HUDEP-2 (cell line): ENCODE data around the gene SIL1.
"Not testable (repeated sequence)": the region's sequence is repeated elsewhere in the genome, so short reads cannot be mapped to it uniquely, and the experiment has no call there.

Experiments
- DNase-seq, 76 experiments: peaks; one replicate each; lab custom pipeline; 2025; ENCODE audit not compliant: unreplicated experiment in 76 of 76; lab: John Stamatoyannopoulos, UW

Gene SIL1

DNA sequence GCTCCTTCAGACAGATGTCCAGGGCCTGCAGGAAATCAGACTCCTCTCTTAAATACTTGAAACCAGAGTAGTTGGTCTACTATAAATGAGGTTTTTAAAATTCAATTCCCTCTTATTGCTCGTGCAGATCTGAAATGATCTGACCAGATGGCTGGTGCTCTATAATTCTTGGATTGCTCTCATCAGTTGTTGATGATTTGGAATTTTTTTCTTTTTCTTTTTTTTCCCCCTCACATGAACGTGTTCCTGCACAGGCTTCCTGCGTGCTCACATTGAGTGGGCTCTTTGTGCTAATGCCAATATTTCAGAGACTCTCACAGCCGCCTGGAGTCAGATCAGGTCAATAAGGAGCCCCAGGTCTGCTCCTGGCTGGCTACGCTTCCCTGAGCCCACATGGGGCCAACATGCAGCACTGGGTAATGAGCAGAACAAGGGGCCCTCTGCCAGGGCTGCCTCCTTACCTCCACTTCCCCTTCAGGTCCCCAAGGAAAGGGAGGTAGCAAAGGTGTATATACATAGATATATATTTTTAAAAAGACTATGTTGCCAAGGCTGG lies 82.0 kb downstream of the SIL1 start:
- DNase-seq, result no peak

DNA sequence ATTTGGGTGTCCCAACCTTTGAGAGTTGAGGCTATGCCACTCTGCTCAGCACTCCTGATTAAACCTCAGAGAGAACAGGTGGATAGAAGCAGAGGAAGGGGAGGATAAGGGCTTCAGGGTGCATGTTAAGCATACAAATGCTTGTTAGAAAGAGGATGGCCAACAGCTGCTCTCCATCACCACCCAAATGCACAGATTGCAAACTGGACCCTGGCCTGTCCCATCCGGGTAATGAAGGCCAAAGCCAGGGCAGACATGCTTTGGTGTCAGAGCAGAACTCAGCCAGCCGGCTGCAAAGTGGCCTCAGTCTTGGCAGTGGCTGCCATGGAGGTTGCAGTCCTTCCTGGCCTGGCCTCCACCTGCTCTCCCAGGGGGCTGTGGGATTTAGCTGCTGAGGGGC lies 84.3 kb downstream of the SIL1 start:
- DNase-seq, result no peak

DNA sequence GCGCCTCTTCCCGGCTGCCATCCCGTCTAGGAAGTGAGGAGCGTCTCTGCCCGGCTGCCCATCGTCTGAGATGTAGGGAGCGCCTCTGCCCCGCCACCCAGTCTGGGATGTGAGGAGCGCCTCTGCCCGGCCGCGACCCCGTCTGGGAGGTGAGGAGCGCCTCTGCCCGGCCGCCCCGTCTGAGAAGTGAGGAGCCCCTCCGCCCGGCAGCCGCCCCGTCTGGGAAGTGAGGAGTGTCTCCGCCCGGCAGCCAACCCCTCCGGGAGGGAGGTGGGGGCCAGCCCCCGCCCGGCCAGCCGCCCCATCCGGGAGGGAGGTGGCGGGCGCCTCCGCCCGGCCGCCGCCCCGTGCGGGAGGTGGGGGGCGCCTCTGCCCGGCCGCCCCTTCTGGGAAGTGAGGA lies 85.8 kb downstream of the SIL1 start:
- DNase-seq, result not testable (repeated sequence)

DNA sequence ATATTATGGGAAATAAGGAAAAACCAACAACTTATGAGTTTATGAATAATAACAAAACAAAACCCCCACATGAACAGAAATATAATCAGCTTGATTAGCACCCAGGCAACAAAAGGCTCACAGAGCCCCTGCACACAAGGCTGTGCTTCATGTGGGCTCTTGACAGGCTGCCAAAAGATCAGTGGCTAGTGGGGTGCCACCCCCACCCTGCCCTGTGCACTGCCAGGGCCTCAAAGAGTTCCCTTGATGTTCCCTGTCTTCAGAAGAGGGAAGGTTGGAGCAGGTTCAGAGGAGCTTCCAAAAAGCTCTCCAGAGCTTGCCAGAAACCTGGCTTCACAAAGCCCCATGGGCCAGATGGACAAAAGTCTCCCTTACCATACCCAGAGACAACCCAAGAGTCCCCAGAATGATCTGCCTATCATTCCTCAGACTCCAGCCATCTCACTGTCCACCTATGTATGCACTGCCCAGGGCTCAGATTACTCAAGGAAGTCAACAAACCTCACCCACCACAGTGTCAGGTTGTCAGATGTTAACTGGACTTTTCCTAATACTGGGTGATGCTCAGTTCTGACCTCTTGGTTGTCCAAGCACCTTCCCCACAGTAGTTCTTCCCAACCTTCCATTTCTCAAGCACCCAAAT lies 87.5 kb downstream of the SIL1 start:
- peak in 1 of 76 experiments; percentile 5 for DNase-seq

DNA sequence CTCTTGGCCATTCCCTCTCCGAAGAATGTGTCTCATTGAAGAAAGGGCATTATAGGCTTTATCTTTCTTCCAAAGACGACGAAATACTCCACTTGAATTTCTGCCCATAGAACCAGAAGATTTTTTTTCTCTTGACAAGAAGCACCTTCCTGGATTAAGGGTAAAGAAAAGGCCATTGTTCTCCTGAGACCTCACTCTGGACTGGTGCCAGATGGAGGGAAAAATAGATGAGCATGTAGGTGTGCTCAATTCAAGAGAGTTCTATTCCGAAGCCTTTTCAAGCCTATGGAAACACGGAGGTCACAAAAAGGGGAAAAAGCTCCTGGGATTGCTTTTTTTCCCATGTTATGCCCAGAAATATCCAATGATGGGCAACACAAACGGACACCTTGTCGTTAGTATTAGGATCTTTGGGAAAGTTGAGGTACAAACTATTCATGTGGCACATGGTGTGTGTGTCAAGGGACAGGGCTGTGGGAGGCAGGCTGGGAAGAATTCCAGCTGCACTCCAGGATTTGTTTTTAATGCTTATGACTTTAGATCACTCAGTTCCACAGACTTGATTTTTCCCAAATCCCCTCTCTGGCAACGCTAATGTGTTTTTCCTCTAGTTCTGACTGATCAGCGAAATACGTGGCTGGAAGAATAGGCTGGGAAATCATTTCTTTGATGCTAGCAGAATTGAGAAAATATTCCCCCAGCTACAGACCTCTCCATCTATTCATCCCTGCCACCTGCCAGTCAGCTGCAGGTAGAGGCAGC lies 89.9 kb downstream of the SIL1 start:
- DNase-seq, result no peak

DNA sequence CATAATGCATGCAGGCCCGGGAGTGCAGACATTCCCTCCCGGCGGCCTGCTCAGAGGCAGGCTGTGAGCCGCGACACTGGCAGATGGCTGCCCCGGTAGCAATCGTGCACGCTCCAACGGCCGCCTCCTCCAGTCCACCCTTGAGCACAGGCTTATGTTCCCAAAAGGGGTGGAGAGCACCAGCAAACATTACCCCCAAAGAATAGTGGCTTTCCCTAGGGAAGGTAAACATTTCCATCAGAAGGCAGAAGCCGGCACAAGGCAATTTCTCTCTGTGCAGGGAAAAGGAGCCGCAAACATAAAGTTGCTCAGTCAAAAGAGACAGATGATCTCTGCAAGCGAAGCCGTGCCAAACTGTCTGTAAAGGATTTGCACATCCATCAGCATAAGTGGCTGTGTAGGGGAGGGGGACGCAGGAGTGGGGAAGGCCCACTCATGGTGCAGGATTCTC lies 92.5 kb downstream of the SIL1 start:
- no peak for DNase-seq

DNA sequence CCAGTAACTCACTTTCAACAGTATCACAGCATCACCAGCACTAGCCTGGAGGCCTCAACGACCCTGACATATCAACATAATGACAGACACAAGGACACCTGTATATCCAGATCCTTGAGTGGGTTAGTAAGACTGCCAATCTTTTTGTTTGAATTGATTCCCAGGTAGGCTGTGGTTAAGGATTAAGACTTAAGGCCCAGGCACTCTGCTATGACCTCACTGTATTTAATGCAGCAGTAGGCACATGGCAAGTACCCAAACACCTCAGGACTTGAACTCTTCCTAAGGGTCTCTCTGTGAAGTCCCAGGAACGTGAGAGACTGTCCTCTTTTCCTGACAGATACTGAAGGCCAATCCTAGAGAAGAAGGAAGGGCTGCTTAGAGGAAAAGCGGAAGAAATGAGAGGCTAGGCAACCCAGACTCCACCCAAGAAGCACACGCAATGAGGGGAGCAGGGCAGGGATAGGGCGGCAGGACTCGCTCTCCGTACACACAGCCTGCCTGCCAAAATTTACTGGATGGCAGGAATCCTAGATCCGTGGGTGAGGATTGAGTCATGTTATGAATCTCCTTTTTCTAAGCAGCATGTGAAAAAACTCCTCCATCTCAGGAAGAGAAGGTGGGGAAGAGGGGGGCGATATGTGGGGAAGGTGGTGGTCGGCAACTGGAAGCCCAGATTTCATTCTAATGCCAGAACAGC lies 93.4 kb downstream of the SIL1 start:
- DNase-seq, result no peak

DNA sequence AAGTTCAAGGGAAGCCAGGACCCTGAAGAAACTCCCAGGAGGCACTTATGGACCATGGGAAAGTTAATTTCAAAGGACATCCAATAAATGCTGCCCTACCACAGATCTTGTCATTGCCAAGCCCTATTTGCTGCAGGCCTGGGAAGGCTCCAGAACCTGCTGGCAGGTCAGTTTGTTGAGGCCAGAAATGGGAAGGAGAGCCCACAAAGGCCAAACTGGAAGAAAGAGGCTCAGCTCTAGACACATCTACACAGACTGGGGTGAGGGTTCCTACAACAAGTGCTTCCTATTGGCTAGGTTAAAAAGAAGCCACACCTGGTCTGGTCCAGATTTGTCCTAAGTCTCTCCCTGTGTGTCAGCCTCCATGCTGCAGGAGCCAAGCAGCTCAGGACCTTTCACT lies 94.4 kb downstream of the SIL1 start:
- no peak for DNase-seq

DNA sequence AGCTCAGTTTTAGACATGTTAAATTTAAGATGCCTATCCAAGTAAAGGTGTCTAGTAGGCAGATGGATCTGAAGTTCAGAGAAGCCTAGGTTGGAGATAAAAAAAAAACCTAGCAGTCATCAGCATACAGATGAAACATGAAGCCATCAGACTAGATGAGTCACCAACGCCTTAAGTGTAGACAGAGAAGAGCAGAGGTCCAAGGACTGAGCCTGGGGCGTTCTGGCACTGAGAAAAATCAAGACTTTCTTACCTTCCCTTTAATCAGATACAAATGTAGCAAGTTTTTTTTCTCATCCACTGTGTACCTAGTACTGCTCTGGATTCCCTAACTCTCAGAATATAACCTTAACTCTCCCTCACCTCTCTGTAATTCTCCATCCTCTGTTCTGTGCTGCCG lies 97.3 kb downstream of the SIL1 start:
- DNase-seq, result no peak

DNA sequence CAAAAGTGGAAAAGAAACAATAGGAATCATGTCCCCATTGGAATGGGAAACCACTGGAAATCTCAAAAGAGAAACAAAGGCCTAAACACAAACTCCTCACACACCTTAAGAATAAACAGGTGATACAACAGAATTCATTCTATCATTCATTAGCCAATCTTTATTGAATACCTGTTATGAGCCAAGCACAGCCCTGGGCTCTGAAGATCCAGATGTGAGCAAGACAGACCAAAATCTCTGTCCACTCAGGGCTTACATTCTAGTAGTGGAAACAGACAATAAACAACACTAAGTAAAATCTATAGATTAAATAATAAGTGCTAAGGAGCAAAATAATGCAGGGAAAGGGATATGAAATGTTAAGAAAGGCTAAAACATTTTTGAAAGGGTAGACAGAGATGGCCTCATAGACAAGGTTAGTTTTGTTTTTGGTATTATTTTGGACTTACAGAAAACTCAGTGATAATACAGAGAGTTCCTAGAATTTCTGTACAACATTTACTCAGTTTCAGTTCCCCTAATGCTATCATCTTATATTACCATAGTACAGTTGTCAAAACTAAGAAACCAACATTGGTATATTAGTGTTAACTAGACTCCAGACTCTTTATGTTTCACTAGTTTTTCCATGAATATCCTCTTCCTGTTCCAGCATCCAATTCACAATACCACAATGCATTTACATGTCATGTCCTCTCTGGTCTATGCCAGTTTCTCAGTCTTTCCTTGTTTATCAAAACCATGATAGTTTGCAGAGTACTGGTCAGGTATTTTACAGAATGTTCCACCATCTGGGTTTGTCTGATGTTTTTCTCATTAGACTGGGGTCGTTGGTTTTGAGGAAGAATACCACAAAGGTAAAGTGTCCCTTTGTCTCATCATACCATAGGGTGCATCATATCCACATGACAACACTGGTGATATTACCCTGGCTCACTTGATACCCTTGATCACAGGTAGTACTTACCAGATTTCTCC lies 103.7 kb downstream of the SIL1 start:
- DNase-seq, result no peak

DNA sequence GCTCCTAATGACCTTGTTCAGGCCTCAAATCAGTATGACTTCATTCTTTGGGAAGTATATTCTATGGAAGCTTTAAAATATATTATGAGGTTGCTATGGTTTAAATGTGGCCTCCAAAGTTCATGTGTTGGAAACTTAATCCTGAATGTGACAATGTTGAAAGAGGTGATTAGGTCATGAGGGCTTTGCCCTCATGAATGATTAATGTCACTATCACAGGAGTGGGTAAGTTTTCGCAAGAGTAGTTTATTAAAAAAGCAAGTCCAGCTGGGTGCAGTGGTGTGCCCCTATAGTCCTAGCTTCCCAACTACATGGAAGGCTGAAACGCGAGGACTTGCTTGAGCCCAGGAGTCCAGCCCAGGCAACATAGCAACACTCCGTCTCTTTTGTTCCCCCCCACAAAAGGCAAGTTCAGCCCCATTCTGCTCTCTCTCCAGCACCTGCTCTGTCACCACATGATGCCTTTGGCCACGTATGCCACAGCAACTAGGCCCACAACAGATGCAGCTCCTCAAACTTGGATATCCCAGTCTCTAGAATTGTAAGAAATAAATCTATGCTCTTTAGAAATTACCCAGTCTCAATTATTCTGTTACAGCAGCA lies 105.3 kb downstream of the SIL1 start:
- DNase-seq, result no peak

DNA sequence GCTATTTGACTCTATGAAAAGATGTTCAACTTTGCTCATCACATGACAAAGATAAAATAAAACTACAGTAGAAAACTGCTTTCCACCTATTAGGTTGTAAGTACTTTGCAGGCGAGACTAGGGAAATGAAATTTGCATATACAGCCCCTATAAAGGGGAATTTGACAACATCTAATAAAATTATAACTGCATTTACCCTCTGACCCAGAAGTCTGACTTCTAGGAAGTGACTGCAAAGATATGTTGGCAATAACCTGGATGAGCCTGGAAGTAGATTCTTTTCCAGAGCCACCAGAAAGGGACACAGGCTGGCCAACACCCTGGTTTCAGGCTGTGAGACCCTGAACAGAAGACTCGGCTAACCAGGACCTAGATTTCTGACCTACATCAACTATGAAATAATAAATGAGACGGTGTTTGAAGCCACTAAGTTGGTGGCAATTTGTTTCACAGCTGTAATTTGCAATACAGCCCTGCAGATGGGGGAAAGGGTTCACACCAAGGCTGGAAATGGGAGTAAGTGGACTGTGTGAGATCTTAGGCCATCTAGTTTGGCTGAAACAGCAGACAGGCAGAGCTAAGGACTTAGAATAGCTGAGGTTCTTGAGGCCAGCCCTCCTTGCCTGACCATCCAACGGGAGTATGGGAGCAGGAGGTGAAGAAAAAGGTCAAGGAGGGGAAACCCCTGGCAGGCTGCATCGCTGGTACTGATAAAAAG lies 106.6 kb downstream of the SIL1 start:
- peak in 3 of 76 experiments; percentile 4 to 13 (median 13) for DNase-seq

DNA sequence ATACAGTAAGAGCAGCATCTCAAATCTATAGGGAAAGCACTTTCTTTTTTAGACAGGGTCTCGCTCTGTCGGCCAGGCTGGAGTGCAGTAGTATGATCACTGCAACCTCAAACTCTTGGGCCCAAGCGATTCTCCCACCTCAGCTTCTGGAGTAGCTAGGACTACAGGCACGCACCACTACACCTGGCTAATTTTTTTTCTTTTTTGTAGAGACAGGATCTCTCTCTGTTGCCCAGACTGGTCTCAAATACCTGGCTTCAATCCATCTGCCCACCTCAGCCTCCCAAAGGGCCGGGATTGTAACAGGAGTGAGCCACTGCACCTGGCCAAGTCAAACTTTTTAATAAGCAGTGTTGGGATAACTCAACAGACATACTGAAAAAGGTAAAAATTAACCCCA lies 107.6 kb downstream of the SIL1 start:
- no peak for DNase-seq

DNA sequence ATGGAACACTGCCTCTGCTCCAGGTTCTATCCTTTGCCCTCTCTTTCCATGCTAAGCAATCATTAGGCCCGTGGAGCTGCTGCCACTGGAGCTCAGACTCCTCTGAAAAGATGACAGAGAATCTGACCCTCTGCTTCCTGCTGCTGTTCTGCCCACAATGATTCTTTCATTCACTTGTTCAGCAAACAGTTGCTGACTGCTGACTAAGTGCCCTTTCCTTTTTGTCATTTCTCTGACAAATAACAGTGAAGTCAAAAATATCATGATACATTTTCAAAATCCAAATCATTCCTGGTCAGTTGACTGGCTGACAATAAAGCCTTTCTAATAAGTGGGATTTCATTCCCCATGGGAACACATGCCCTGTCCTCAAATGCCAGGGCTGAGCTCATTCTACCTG lies 110.1 kb downstream of the SIL1 start:
- no peak for DNase-seq

DNA sequence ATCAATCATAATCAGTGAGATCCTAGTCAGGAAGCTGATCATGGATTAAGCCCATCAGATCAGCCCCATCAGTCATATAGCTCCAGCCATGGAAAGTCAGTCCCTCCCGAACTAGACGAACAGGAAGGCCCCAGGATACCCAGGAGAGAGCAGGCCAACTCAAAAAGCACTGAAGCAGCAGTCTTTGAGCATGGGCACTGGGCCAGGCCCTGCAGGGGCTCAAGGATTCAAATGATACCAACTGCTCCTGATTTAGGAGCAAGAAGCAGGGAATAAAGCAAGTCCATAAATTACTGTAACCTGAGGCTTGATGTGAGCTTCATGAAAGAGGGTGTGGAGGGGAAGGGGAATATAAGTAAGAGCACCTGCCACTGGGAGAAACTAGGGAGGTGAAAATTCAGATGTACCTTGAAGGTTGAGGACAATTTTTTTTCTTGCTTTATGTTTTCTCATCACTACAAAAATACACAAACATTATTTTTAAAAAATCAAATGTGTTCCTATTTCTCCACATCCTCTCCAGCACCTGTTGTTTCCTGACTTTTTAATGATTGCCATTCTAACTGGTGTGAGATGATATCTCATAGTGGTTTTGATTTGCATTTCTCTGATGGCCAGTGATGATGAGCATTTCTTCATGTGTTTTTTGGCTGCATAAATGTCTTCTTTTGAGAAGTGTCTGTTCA lies 115.2 kb downstream of the SIL1 start:
- DNase-seq, result no peak

DNA sequence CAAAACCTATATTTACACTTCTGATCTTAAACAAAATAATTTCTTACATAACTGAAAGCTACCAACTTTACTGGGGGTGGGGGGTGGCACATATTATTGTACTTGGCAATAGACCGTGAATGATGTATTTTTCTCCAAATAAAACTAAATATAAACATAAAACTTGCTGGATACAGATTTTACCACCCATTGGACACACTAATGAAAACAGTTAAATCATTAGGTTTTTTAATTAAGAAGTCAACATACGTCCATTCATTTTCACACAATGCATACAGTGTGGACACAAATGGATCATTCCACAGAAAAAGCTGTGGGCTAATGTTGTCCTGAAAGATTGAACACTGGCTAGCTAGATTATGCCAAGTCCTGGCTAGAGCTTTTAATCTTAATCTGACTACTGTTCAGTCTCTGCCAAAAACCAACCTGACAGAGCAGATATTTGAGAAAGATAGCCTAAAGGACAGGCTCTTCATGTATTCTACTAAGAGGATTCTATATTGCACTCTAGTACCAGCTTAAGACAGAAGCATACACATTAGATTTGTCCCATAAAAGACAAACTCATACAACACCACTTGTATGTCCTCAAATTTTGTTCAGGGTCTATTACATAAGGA lies 118.1 kb downstream of the SIL1 start:
- peak in 7 of 76 experiments; percentile 13 to 44 (median 24) for DNase-seq

DNA sequence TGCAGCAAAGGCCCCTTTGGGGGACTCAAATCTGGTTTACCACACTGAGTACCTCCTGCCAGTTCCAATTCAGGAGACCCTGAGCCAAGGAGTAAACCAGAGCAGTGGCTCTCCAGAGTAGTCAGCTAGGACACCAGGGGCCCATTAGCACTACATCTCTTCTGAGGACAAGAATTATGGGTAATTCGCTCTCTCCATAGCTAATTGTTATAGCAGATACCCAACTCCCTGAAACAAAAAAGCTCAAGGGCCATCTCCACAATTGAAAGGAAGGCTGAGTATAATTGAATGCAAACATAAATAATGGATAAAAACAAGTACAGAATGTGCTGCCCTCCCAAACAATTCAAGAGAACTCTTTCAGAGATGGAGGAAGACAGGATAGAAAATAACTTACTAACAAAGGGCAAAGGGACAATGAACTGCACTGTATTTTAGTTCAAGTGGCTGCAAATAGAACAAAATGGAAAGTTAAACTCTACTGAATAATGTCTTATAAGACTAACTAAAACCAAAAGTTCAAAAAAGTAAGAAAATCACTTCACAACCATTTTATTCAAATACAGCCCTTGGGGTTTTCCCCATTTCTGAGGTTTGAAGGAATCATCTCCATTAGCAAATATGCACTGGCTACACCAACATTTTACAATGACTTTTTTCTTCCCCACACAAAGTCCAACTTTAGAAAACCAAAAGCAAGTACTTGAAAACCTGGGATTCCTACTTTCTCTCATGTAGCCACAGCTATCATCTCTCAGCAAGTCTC lies 118.8 kb downstream of the SIL1 start:
- no peak for DNase-seq

DNA sequence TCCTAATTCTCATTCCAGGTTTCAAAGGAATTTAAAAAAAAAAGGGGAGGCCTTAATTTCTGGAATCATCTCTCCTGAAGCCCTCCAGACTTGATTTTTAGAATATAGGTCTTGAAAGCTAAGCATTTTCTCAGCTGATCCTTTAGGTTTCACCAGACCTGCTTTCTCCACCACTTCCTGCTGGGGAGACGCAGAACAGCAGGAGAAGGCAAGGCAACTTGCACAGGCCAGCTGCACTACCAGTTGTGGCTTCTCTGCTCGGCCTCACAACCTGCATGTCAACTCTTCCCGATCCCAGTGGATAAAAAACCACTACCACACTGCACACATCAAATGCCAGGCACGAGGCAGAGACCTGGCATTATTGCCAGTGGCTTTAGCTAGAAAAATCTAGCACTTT lies 119.8 kb downstream of the SIL1 start:
- DNase-seq, result no peak
